Measurements from ENCODE around the gene PLB1.

PLB1 gene

DNA sequence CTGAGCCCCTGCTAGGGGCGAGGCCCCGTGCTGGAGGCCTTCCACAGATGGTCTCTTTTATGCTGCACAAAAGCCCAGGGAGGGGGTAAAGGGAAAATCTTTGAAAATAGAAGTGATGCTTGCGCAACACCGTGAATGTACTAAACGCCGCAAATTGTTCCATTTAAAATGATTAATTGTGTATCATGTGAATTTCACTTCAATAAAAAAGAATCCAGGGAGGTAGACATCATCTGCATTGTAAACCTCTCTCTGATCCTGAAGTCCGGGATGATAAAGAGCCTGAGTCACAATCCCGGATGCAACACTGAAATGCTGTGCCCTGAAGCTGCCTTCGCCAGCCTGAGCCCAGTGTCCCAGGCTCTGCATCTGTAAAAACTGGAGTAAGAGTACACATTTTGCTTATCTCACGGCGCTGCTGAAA is 148.1 kb downstream of the PLB1 start:
- no peak for DNase-seq (ENCODE audit: low read depth, low spot score)

DNA sequence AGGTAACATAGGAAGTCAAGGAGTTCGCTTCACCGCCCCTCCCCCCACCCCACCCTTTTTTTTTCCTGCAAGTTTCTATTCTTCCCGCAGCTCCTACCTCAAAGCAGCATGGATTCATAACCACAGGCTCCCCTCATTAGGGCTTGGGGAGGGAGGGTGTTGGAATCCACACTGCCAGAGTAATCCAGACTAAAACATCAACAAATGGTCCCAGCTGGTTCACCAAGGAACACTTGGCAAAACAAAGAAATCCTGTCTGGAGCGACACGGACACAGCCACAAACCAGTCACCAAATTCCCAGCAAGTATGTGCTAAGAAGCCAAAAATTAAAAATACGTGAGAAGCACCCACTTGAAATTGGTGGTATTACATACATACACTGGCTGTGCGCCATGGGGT is 148.9 kb downstream of the PLB1 start:
- no peak for DNase-seq (ENCODE audit: low read depth, low spot score)

DNA sequence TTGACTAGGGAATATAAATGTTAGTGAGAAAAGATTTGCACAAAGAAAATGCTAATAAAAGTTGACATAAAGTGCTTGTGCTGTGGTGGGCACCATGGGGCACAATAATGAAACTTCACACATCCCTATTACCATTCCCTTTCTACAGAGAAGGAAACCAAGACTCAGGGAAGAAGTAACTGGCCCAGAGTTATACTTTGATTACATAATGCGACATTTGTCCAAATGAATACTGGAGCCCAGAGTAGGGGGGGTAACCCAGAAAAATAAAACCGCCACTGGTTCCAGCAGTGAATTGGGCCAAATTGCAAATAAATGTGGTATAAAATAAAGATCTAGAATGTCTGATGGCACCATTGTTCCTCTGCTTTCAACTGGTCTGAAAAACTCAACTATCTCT is 149.7 kb downstream of the PLB1 start:
- DNase-seq (ENCODE audit: low read depth, low spot score), result no peak

DNA sequence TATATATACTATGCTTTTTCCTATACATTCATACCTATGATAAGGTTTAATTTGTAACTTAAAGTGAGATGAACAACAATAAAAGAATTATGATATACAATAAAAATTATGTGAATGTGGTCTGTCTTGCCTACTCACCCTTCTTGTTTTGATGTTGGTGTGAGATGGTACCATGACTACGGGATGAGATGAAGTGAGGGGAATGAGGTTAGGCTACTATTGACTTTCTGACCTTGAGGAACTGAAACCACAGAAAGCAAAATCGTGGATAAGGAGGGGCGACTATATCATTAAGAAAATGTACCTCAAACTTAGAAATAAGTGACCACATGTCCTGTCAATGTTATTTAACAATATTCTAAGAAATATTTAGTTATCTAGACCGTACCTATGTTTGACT is 151.8 kb downstream of the PLB1 start:
- no peak for DNase-seq (ENCODE audit: low read depth, low spot score)

DNA sequence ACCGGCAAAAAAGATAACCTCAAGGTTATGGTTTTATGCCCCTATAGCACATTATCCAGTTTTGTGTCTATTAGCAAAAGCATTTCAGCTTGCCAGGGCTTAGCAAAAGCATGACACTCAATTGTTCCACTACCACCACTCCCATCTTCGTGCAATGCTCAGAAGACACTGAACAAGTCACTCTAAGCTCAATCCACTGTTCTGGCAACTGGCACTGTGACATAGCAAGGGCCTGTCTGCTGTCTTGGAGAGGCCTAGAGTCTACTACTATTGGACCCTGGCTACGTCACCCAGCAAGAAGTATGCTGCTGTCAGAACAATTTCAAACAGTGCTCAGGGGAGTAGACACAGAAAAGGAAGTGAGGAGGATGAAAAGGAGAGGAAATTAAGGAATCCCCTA is 152.3 kb downstream of the PLB1 start:
- DNase-seq (ENCODE audit: low read depth, low spot score), result no peak

DNA sequence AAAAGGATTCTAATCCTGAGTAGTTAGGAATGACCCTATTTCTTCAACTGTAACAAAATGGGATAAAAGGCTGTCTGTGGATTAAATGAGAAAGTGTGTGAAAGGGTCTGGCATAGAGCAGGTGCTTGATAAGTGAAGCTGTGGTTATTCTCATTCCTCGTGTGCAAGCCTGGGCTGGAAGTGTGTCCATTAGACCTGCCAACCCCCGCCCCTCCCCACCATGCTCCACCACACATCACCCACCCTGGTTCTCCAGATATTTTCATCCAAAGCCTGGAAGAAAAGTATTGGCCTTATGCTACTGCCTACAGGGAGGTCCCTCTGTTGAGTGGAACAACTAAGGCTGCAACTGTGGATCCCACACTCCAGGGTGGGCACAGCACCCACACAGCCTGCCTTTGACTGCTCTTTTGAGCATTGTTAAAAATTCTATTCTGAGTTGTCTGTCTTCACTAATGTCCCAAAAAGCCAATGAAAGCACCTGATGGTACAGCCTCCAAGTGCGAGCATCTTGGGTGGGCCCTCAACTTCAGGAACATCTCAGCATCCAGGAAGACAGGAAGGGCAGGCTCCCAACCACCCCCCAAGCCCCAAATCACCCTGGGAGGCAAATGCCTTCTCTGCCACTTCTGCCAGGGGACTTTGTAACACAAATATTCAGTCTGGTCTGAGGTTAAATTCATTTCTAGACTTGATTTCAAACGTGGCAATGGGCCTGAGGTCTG is 153.0 kb downstream of the PLB1 start:
- DNase-seq (ENCODE audit: low read depth, low spot score), result no peak

DNA sequence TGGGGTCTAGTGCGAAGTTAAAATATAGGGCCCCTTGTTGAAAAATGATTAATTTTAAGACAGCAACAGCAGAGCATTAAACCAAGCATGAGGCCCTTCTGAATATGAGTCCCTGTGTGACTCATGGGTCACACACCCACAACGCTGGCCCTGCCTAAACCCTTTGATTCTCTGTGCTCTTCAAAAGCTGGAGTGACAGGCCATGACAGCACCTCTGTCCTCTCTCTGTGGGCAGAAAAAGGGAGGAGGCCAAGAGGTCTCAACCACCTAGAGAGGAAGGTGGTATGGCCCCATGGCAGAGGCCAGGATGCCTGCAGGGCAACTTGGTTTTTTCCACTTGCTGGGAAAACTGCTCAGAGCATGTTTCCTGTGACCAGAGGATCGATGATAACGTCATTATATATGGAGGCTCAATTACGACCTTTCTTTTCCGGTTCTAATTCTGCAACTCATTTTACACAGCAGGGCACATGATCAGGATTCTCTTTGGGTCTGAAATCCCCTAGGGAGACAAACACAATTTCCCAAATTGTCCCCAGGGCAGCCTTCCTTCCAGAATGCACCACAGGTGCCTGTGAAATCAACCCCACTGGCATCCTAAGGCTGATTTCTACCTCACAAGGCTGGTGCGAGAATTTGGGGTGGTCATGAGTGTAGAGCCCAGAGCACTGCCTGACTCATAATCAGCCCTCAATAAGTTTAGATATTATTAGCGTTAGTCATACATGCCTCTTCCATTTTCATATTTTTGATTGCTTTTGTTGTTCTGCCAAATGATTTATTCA is 153.8 kb downstream of the PLB1 start:
- DNase-seq (ENCODE audit: low read depth, low spot score), result no peak

DNA sequence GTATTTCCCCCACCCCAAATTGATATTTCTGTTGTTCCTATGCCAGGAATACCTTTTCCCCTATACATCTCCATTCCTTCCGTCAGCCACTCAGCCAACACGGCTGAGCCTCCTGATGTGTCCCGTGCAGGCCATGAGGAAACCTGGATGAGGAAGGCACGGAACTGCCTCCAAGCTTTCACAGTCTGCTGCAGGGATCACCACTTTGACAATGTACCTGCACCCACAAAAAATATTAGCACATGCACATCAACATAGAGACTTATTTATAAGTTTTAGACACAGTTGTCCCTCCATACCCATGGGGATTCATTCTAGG is 154.4 kb downstream of the PLB1 start:
- DNase-seq (ENCODE audit: low read depth, low spot score), result no peak

DNA sequence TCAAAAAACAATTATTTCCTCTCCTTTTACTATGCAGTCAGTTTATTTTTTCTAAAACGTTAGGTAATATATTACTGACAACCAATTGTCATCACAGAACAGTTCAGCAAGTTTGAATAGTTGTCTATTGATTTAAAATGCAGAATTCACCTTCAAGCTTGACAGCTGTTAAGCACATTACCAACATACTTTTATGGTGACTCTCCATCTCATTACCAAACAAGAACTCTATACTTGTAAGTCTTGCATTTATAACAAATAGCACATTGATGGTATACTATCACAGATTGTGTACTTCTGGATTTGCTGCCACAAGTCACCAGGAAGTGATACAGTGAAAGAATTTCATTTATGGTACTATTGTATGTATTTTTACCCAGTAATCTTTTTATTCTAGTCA is 156.4 kb downstream of the PLB1 start:
- DNase-seq (ENCODE audit: low read depth, low spot score), result no peak

DNA sequence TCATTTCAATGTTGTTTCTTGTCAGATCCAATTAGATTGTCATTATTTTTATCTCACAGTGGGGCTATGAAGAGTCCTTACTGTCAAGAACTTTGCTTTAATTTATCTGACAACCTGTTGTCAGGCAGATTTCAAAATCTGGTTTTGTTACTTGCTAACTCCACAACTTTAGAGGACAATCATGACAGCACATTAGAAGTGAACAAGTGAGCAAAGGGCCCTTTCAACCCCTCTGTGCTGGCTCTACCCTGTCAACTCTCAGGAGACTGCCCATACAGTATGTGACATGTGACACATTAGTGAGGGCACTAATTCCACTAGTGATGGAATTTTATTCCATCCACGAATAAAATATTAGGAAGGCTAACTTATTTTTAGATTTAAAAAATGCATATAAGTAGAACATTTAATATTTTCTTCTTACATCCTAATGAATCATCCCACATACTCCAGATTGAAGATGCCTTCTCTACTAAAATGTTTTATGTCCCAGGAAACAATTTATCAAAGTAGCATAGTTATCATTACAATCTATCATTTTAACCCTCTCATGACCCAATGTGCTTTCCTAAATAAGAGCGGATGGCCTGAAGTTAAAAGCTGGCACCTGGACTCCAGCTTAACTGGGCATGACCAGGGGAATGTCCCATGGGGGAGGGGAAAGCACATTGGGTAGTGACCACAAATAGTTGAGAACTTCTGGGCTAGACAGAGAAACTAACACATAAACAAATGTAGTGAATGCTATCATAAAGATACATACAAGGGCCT is 158.2 kb downstream of the PLB1 start:
- no peak for DNase-seq (ENCODE audit: low read depth, low spot score)

DNA sequence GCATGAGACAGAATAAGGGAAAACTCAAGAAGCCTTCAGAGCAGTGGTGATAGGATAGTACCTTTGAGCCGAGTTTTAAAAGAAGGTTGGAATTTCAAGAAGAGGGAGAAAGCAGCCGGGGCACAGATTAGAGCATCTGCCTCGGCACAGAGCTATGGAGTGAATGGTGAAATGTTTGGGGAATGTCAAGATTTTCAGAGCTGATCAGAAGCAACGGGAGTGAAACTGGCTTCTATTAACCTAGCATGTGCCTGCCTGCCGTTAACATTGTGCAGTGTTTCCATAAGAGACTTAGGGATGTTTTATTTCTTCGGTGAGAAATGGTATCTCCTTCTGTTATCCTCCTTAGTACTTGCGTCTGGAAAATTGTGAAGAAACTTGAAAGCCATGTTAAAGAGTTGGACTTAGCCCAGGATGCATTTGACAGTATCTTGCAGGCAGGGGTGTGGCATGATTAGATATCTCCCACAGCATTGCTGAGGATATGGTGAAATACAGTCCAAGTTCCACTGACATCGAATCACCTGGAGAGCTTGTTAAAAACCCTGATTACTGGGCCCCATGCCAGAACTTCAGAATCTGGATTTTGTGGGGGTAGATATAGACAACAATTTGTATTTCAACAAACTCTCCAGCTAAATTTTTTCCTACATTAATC is 158.9 kb downstream of the PLB1 start:
- no peak for DNase-seq (ENCODE audit: low read depth, low spot score)

DNA sequence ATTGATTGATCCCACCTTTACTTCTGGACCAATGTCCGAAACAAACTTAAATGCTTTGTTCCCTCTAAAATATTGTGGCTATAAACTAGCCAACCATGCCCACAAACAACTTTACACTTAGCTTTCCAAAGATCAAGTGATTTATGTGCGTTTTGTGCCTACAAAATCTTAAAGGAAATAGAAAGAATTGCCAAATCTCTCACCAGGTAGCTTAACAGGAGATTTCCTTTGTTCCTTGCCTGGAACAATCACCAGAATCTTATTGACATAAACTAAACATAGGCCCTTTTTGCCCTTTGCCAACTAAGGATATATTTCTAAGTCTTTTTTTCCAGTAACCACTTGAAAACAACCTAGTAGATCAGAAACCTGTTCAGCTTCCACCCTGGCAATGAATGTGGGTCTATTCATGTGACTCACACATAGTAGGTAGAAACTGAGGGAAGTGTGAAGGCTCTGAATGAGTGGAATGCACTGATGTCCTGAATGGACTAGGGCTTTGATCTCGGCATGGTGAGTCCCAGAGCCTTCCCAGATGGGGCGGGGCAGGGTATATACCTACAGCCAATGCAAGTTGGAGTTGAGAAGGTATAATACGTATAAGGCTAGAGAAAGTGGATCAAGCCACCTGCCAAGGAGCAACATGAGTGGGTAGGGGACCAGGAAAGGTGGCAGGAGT is 161.2 kb downstream of the PLB1 start:
- peak; percentile 42 for DNase-seq (ENCODE audit: low read depth, low spot score)

DNA sequence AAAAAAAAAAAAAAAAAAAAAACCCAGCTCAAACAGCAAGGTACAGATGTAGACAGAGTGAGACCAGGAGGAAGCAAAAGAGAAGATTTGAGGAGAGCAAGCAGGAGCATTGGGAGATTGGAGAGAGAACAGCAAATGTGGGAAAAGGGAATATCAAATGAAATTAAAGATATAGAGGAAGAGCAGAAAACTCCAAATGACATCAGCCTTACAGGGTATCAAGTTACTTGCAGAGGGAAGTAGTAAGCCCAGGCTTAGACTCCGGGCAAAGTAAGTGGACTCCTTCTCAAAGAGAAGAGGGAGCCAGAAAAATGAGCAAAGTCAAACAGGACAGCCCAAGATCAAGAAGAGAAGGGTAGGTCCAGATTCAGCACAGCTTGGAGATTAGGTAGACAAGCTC is 162.5 kb downstream of the PLB1 start:
- no peak for DNase-seq (ENCODE audit: low read depth, low spot score)

DNA sequence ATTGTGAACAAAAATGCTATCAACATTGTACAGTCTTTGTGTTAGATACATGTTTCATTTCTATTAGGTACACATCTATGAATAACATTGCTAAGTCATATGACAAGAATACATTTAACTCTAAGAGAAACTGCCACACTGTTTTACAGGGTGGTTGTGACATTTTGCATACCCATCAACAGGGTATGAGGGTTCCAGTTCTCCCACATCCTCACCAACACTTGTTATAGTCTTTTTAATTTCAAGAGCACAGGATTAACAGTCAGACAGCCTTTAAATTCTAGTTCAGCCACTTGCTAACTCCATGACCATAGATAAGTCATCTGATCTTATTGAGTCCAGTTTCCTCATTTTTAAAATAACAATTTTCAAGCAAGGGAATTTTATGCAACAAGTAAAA is 163.3 kb downstream of the PLB1 start:
- no peak for DNase-seq (ENCODE audit: low read depth, low spot score)

DNA sequence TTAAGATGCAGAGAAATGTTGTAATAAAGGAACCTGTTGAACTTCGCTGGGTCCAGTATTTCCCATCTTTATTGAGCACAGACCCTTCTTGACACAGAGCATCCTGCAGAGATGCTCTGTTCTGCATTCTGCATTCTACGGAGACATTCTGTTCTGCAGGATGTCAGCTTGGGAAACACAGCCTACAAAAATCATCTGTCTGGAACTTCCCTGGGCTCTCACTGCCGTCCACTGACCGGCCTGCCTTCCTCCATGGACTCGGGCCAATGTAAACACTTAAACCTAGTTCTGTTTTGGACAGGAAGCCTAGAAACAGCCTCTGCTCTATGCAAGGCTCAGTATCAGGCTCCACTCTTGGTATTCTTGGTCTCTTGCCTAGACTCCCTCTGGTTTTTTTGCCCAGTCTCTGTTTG is 165.7 kb downstream of the PLB1 start:
- no peak for DNase-seq (ENCODE audit: low read depth, low spot score)

DNA sequence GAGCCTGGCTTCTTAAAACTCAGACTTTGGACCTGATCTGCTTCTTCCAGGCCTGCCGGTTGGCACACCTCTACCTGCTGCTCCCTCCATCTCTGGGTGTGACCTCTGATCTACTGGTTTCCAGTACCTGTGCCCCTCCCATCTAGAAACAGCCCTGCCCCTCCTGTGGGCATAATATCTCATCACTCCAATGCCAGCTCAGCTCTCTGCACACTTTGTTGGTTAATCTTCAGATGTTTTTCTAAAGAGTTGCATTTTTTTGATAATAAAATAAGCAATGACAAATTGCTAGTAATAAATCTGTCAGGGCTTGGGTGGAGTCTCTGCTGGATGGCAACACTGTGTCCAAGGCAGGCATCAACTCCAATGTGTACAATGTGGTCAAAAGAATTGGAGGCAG is 166.2 kb downstream of the PLB1 start:
- no peak for DNase-seq (ENCODE audit: low read depth, low spot score)

DNA sequence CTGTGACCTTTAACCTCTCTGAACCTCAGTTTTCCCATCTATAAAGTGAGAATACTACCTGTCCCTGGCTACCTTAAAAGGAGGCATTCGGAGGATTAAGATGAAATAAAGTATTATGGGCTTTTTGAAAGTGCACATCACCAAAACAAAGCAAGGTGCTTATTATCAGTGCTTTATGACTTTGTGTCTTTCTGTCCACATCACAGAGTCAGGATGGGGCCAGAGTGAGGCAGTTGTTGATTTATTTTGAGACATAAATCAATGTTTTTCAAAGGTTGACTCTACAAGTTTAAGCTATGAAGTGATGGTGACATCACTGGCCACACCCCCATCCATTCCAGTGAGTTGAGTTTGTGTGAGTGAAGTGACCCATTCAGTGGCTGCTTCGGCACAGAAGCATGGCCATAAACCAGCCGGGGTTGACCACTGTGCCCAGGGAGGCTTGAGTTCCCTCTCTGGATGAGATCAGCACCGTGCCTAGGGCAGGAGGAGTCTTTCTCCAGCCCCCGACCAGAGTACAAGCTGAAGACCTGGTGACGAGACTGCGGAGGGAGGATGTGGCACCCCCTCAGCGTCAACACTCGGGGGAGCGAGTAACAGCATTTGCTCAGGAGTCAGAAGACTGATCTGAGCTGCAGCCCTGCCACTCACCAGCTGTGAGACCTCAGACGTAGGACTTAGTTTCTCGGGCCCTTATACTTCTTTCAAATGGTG is 166.8 kb downstream of the PLB1 start:
- DNase-seq (ENCODE audit: low read depth, low spot score), result no peak

DNA sequence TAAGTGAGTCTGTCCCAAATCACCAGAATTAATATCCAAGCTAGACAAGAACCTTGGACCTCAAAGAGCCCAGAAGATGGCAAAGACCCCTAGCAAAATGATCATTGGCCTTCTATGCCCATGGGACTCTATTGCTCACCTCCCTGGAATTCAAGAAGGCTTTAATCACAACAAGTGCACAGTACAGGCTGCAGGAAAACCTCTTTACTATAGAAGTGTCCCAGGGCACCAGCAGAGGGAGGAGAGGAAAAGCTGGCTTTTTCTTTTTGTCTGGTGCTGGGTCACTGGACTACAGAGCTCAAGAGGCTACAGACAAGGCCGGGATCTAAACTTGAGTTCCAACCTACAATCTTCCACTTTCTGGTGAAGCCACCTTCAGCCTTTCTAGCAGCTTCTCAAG is 167.5 kb downstream of the PLB1 start:
- DNase-seq (ENCODE audit: low read depth, low spot score), result peak; percentile 58

DNA sequence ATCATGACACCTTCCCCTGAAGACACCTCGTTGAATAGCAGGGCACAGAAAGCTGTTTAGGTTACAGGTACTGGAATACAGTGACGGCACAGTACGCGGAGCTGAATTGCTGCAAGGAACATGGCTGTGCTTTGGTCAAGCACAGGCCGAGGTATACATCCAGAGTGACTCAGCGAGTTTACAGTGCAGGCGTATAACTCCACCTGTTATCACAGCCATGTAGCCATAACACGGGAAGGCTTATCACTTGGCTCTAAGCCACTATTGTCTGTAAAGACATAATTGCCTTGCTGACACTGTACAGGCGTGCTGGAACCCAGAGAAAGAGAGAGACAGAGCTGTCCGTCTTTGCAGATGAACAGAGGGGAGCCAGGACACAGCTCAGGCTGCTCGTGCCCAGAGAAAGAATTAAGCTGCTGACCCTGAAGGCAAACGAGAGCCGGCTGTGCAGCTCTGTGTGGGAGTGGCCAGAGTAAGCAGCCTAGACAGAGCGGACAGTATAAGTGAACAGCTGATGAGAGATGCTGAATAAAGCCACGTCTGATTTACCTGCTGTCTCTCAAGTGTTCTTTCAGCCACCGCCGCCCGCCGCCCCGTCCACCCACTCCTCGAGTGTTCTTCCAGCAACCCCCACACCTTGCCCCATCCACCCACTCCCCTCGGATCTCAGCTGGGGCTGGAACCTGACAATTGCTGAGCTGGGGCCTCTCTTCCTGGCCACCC is 168.4 kb downstream of the PLB1 start:
- peak; percentile 79 for DNase-seq (ENCODE audit: low read depth, low spot score)

DNA sequence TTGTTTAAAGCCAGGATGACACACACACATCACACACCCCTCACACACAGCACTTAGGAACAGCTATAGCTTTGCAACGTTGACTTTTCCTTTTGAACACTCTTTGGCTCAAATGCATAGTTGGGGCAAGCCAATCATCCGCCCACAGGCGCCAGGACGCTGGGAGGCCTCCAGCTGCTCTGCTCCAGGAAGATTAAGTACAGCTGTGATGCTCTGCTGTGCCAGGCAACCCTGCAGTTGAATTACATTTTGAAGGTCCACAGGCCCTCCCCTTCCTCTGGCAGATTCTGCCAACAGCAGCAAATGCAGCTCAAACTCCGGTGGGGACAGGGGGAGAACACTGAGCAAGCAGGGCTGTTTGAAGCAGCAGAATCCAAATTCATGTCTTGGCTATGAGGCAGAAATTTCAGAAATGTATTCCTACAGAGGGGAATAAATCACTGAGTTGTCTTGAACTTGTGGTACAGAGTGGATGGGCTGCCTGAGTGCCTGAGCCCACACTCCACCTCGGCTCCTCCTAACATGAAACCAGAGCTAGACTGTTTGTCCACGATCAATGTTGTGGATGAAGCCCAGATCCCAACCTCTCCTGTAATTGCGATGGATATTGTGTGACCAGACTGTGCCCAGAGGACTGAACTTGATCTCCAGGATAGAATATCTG is 169.3 kb downstream of the PLB1 start:
- DNase-seq (ENCODE audit: low read depth, low spot score), result no peak

All from ELF-1 (cell line).